Activated gamma-delta T cell treated with anti-CD3 and anti-CD28 coated beads, Interleukin-2, amount 50 U/mL, for 16 hours (primary cell): ENCODE data around the gene TANGO6.
"Not testable (repeated sequence)": the region's sequence is repeated elsewhere in the genome, so short reads cannot be mapped to it uniquely, and the experiment has no call there.

Experiments
- DNase-seq: peaks from one replicate; pipeline ENCODE4 v3.0.0-alpha.2; 2020; ENCODE audit warnings: low read depth

Gene TANGO6

DNA sequence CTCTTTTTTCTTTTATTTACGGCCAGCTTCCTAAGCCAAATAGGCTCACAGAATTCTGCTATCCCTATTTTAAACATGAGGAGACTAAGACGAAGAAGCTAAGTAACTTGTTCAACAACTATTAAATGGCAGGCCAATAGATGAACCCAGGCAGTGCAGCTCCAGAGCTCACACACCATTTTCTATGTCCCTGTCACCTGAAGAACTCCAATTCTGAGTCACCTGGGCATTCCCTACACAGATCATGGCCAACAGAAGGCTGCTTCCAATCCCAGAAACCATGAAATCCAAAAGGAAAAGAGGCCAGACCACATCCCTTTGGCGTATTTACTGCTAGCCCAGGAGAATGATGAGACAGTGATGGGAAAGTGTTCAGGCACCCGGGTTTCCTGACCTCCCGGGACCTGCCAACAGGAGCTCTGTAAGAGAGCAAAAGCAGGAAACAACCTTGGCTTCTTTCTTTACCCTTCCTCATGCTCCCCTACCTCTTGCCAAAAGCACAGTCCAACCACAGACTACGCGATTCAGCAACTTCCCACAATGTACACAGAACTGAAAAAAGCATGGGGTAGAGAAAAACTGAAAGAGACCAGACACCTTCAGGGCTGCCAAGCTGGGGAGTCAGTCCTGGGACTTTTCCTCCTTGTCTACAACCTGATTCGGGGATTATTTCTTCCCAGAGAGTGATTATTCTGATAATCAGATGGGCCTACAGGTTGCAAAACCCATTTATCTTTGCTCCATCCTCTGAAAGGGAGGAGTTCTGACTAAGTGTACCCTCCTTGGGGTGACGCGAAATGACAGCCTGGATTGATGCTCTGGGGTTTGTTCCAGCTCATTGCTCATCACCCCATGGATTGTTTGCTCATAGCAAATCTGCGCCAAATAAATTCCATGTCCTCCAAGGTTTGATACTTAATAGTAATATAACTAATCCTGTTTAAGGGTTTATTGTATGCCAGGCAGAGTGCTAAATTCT is 214.4 kb downstream of the TANGO6 start:
- no peak for DNase-seq

DNA sequence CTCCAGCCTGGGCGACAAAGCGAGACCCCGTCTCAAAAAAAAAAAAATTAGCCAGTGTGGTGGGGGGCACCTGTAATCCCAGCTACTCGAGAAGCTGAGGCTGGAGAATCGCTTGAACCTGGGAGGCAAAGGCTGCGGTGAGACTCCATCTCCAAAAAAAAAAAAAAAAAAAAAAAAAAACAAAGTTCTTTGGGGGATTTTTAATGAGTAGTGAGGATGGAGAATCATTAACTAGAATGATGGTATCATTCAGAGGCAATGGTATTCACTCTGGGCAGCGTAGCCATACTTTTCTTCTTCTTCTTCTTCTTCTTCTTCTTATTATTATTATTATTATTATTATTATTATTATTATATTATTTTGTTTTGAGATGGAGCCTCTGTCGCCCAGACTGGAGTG is 220.2 kb downstream of the TANGO6 start:
- not testable (repeated sequence) for DNase-seq

DNA sequence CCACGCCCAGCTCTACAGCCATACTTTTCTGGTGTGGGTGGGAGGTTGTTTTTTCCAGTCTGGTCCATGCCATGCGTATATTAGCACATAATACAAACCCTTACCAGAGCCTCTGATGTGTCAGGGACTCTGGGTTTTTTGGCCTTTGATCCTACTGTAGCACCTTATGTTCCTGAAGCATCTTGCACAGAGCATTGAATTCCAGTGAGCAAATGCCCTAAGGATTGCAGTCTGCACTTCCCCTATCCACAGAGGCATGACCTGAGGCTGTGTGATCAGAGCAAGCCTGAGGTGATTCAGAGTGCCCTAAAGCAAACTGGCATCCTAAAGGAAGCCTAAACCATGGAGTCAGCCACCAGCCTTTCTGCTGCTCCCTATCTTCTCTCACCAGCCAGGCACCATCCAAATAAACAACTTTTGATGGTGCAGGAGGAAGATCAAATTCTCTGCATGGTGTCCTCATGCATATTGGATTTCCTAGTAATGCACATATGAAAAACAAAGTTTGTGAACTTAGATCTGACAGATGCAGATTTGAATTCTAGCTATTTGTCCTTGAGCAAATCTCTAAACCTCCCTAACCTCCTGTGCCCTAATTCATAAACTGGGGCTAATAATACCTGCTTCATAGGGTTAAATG is 220.9 kb downstream of the TANGO6 start:
- DNase-seq = no peak

DNA sequence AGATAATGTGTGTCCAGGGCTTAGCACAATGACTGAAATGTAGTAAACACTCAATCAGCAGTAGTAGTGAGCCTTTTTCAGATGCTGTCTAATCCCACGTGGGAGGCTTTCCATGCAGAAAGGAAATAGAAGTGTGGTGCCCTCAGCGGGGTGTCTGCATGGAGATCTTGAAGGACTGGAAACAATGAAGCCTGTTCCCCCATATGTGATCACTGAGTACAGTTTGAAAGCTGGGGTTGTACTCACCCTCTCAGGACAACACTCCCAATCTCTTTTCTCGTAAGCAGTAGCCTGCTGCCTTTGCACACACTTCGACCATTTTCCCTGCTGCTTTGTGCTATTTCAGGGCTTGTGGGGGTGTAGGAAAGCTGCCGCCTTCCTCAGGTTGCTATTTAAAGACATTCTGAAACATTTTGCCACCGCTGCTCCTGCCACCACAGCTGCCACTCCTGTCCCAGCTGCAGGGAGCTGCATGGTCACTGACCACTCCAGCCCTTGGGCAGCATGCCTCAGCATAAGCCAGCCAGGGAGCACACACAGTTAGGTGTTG is 221.5 kb downstream of the TANGO6 start:
- DNase-seq = no peak

DNA sequence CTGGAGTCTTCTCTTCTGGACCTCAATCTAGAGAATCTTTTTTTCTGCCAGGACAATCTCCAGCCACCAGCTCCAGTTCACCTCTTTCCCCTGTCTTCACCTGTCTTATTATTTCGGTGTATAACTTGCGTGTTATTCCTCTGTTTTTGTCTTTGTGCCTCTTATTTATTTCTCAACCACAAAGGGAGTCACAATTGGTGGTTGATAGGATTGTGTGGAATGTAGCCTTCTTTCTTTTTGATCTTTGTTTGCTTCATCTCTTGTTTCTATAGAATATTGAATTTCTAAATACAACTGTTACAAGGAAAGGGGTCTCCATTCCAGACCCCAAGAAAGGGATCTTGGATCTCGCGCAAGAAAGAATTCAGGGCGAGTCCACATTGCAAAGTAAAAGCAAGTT is 226.2 kb downstream of the TANGO6 start:
- DNase-seq = no peak

DNA sequence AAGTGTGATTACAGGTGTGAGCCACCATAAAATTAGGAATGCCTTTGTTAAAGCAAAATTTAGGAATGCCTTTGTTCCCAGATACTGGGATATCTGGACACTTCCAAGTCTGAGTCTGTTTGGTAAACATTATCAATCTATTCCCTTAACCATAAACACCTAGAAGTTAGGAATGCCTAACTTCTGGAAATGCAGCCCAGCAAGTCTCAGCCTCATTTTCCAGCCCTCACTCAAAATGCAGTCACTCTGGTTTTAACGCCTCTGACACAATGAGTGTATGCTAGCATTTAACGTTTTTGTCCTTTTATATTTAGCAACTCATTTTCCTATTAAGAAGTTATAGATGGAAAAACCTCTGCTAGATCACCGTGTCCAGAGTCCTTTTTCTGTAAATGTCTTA is 227.7 kb downstream of the TANGO6 start:
- DNase-seq = no peak

DNA sequence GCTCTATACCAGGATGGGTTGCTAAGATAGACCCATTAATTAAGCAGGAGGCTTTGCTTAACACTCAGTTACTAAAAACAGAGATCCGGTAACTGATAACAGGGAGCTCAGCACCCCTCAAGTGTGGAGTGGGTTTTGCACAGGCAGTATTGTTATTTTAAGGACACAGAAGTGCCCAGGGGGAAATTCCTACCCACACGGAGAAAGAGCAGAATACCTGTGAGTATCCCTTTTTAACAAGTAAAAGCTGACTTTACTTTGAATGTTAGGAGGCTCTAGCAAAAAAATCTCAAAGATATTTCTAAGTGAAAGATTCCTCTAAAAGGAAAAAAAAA is 229.3 kb downstream of the TANGO6 start:
- DNase-seq = no peak

DNA sequence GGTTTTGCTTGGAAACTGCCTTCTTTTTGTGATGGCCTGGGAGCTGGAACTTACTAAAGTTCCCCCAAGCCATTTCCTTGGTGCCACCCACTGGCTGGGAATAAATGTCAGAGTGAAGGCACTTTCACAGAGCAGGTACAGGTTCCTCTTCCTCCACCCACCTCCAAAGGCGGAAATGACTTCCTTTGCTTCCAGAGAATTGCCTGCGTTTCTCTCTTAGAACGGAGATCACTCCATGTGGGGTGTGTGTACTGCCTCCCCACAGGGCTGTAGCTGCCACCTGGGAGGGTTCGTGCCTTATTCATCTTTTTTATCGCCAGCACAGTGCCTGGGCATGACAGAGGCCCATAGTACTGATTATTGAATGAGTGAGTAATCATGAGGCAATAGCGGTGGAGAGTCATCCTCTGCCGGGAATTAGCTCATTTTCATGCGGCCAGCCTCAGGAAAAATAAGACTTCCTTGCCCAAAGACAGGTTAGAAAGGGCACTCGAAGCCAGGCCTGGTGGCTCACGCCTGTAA is 229.9 kb downstream of the TANGO6 start:
- no peak for DNase-seq

DNA sequence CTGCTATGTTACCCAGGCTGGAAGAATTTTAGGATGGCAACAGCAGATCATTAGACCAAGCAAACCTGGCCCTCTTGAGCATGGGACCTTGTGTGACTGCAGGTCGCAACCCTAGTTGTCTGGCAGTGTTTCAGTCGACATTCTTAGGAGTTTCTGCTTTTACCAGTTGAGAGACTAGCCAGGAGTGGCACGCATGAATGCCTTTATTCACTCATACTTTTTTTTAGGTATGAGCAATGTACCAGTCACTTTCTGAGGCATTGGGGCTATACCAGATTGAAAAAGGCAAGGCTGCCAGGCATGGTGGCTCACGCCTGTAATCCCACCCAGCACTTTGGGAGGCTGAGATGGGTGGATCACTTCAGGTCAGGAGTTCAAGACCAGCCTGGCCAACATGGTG is 233.9 kb downstream of the TANGO6 start:
- no peak for DNase-seq

DNA sequence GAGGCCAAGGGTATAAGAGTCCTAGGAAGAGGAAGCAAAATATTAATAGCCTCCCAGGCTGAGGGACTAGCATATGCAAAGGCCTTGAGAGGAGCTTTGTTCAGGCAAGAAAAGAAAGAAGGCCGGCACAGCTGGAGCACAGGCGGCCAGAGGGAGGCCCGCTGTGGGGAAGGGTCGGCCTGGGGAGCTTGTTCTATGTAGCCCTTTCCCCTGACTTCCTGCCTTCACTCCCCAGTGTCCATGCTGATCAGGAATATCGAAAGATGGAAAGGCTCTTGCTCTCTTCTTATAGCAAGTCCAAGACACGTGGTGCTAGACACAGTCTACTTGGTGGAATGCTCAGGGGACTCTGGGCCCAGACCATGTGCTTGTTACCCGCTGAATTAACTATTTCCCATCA is 234.7 kb downstream of the TANGO6 start:
- DNase-seq = no peak

DNA sequence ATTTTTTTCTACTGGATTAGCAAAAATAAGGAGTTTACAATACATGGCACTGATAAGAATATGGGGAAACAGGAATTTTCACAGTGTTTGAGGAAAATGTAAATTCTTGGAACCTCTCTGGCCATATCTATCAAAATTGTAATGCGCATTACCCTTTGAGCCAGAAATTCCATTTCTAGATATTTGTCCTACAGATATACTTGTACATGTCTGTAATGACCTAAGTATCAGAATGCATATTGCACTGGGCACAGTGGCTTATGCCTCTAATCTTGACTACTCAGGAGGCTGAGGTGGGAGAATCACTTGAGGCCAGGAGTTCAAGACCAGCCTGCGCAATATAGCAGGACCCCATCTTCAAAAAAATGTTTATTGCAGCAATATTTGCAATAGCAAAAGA is 236.4 kb downstream of the TANGO6 start:
- DNase-seq = no peak

DNA sequence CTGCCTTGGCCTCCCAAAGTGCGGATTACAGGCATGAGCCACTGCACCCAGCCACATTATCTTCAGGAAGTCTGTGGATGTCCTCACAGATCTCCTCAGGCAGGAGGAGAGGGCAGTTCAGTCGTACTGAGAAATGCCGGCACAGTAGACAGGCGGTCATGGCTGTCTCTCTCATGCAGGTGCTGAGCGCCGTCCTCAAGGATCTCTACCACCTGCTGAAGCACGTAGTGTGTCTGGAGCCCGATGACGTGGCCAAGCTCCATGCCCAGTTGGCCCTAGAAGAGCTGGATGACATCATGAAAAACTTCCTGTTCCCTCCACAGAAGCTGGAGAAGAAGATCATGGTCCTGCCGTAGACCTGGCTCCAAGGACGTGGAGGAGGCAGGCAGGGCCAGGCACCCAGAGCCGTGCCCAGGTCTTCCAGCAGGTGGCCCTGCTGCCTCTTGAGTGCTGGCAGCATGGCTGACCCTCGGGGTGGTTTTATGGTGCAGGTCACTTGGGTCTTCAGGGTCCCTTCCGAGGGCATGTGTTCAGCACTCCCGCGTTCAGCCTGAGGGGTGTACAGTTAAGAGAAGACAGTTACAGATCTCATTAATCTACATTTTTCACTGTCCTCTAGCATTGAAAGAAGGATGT is 240.1 kb downstream of the TANGO6 start:
- no peak for DNase-seq

DNA sequence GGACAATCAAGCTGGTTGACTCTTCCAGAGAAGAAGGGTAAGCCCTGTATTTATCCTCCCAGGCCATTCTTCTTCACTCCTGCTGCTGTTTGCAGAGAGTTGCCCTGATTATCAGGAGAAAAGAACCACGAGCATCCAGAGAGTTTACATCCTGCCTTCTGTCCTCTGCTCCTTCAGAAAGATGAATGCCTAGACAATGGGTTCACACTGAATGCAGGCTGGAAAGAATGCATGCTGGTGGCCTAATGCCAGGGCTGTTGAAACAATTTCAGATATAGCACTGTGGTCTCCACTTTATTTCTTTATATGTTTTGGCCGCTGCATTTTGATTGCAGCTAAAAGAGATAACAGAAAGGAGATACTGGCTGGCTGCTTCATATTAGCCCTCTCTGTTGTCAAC is 241.0 kb downstream of the TANGO6 start:
- no peak for DNase-seq

DNA sequence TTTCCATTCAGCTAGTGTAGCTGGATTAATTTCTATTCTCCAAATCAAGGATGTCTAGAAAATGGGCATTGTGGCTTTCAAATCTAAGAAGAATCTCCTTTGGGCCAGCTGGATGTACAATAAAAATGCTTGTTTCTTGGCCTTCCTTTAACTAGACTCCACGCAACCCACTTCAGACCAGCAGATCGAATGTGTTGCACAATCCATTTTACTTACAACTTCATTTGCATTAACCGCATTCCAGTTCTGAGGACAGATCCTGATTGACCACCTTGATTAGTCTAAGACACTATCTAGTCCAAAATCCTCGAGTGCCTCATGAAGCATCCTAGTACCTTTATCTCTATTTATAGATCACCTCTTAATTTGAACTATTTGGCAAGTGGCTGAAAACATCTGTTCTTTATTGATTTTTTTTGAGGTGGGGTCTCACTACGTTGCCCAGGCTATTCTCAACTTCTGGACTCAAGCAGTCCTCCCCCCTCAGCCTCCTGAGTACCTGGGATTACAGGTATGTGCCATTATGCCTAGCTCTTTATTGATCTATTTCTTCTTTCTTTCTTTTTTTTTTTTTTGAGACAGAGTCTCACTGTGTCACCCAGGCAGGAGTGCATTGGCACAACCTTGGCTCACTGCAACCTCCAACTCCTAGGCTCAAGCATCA is 241.8 kb downstream of the TANGO6 start:
- no peak for DNase-seq

DNA sequence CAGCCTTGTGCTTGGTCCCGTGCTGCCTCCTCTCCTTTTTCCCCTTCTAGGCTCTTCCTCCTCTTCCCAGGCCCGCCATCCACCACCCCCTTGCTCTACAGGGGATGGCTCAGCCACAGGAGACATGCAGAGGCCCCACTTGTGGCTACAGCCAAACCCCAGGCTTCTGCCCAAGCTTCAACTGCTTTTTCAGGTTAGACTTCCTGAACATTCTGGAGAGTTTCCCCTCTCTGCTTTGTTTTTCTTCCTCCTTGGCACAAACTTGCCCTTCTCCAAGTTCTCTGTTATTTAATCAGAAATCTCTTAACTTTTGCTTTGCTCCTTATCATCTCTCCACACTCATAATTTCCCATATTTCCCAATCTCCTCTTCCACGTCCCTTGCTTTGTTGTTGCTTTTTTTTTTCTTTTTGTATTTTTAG is 243.8 kb downstream of the TANGO6 start:
- DNase-seq = no peak

DNA sequence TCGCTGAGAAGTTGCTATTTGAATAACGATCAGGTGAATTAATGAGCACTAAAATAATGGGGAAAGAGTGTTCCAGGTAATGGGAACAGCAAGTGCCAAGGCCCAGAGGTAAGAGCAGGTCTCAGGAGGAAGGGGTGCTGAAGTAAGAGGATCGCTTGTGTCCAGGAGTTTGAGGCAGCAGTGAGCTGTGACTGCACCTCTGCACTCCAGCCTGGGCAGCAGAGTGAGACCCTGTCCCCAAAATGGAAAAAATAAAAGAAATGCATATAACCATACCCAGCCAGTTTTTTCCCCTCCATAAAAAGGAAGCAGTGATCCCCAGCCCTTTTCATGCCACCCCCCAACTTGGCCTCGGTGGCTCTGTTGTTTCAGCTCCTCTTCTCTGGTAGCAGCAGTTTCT is 245.4 kb downstream of the TANGO6 start:
- no peak for DNase-seq

DNA sequence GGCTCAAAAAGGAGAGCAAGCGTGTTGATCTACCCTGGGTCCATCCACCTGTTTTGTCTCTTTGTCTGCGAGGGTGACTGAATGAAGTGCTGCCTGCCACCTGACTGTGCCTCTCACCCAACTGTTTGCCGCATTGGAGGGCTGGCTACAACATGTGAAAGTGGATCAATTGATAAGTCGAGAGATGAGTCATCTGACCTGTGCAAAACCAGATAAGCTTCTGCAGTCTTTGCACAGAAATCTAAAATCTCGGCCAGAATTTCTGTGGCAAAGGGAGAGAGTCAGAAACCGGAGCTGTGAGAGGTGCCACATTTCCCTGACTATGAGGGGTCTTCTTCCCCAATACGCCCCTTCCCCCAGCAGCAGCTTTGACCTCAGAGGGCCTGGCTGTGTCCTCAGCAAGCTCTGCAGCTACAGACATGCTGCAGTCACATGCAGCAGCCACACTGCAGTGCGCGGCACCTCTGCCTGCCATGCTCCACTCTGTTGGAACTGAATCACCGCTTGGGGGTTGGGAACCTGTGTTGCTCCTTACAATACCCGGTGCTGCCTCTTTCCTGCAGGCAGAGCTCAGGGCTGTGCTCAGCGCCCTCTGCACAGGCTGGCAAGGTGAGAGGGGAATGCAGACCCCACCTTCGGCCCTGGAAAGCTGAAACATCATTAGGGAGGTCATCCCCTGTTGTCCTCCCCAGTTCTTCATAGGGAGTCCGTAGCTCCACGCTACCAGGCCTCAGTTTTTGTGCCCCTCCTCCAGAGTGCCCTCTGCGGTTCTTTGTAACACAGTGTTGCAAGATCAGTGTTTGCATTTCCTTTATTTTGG is 246.0 kb downstream of the TANGO6 start:
- no peak for DNase-seq

DNA sequence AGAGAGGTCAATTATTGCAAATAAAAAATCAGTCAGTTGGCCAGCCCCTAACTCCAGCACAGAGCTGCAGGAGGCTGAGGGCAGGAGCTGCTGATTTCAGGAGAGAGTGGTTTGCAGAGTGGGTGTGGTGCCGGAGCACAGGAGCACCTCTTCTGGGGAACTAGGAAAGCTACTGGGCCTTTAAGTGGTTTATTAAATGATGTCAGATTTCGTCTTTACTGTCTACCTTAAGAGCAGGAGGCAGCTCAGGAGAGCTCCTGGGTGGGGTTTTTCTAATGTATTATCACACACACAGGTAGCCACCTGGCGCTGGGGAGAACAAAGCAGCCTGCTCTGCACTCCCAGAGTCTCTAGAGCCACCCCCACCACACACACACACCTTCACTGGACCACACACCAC is 250.6 kb downstream of the TANGO6 start:
- DNase-seq = no peak

DNA sequence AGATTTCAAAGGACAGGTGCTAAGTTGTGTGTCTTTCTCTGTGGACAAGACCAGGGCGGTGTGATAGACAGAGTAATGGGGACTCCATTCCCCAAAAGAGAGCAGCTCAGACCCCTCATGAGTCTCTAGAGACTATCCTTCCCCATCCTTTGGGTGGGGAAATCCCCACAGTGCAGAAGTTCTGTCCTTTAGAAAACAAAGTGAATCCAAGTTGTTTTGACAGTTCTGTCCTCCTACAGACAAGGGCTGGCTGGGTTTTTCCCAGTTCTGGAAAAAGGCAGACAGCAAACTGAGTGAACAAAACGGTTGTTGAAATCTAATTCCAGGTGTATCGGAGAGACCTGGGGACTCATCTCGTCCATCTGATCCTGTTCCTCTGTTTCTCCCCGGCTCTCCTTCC is 251.2 kb downstream of the TANGO6 start:
- DNase-seq = no peak

DNA sequence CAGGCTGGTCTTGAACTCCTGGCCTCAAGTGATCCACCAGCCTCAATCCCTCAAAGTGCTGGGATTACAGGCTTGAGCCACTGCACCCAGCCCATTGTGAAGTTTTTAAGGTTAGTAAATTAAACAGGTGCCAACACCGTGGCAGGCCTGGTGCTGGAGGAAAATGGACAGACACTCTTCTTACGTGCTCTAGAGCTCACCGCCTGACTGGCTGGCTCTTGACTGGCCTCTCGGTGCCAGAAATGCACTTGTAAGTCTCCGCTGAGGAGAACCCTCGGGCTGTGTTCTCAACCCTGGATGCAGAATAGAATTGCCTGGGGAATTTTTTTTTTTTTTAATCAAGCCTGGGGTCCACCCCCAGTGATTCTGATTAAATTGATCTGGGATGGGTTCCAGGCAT is 251.9 kb downstream of the TANGO6 start:
- DNase-seq = no peak

DNA sequence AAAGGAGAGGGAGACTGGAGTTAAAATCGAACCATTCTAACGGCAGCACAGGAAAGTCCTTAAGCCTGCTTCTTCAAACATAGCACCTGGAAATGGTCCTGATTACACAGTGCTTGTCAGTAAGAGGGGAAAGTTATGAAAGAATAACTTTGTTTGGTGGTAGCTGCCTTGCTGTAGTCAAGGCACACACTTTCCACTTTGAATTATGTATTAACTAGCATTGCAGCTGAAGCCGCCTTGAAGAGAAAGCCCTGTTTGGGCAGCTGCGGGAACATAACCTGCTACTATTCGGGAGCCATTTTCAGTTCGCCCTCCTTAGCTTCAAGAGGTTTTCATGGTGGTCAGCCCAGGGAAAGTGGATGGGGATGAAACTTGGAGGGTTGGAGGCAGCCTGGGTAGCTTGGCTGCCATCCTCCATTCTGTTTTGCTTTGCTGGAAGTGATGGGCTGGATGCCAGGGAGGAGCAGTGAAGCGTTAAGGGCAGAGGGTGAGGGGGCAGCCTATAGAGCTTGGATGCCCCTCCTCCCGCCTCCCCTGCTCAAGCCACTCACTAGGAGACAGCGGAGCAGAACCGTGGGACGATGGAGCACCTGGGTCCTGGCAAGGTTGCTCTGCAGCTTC is 256.9 kb downstream of the TANGO6 start:
- DNase-seq = no peak
